ENCODE measurements around the gene SYNE2.

SYNE2 gene

DNA sequence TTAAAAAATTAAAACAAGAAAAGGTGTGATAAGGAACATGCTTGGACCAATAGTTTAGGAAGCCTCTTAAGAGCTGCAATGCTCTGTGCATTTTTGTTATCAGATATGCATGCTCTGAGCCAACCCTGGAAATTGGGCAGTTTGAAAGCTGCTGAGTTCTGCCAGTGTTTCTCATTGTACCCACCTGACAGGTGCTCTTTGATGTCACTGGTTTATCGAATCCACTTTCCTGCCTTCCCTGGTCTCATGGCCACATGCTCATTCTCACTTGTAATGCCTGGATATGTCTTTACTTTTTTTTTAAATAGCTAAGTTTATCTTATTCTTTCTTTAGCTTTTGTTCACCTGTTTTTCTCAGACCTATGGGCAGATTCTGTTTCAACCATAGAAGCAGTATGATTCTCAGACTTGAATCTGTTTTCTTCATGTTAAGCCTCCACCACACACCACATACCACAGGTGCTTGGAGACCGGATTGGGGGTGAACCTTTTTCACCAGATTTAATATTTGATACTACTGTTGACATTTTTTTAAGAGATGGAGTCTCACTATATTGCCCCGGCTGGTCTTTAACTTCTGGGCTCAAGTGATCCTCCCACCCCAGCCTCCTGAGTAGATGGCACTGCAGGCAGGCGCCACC, 350.7 kb downstream of the SYNE2 start:
- Histone ChIP-seq H3K27ac (replicated peaks) (no peak overlapping the region), H3K27me3 (ENCODE audit: insufficient read depth, poor library complexity, severe bottlenecking) (peaks cover 2% of the 10 kb centered on the region), H3K4me3 (replicated peaks; ENCODE audit: insufficient read depth, low read length) (no peak overlapping the region)
- DNase-seq (ENCODE audit: low read depth in 1 of 2, low spot score in 1 of 2), result no peak
- TF ChIP-seq GABPA (IDR thresholded peaks at IDR 0.05; ENCODE audit: low read depth) (no peak), CTCF (IDR thresholded peaks at IDR 0.05; ENCODE audit: insufficient read depth, low read length) (no peak), POLR2AphosphoS5 (IDR thresholded peaks at IDR 0.05; ENCODE audit: low read depth) (no peak), REST (IDR thresholded peaks at IDR 0.05; ENCODE audit: insufficient replicate concordance, low read depth) (no peak), SPI1 (IDR thresholded peaks at IDR 0.05; ENCODE audit: borderline replicate concordance, low read depth) (no peak)

GRCh38 chr14:64208261-64208660, 355.5 kb downstream of the SYNE2 start:
- no peak for DNase-seq (ENCODE audit: low read depth in 1 of 2, low spot score in 1 of 2)
- Histone ChIP-seq H3K4me3 (replicated peaks; ENCODE audit: insufficient read depth, low read length) (no peak overlapping the region), H3K27ac (replicated peaks) (no peak overlapping the region), H3K27me3 (ENCODE audit: insufficient read depth, poor library complexity, severe bottlenecking) (peaks cover 2% of the 10 kb centered on the region)
- TF ChIP-seq POLR2AphosphoS5 (IDR thresholded peaks at IDR 0.05; ENCODE audit: low read depth) (no peak), SPI1 (IDR thresholded peaks at IDR 0.05; ENCODE audit: borderline replicate concordance, low read depth) (no peak), GABPA (IDR thresholded peaks at IDR 0.05; ENCODE audit: low read depth) (no peak), REST (IDR thresholded peaks at IDR 0.05; ENCODE audit: insufficient replicate concordance, low read depth) (no peak), CTCF (IDR thresholded peaks at IDR 0.05; ENCODE audit: insufficient read depth, low read length) (no peak)

- Histone ChIP-seq H3K27me3 (ENCODE audit: insufficient read depth, poor library complexity, severe bottlenecking) (peaks cover 2% of the 10 kb centered on the region), H3K4me3 (replicated peaks; ENCODE audit: insufficient read depth, low read length) (no peak overlapping the region), H3K27ac (replicated peaks) (no peak overlapping the region)
- no peak for DNase-seq (ENCODE audit: low read depth in 1 of 2, low spot score in 1 of 2)
- TF ChIP-seq CTCF (IDR thresholded peaks at IDR 0.05; ENCODE audit: insufficient read depth, low read length), result no peak
- no peak for TF ChIP-seq GABPA (IDR thresholded peaks at IDR 0.05; ENCODE audit: low read depth)
- TF ChIP-seq POLR2AphosphoS5 (IDR thresholded peaks at IDR 0.05; ENCODE audit: low read depth), result no peak
Observed at GRCh38 chr14:64208981-64209380, 356.2 kb downstream of the SYNE2 start.

Data from HL-60 (cell line).